AG09309 (cell line): Measurements from ENCODE around the gene TM9SF2.

Experiments used
- DNase-seq: peaks from one replicate; pipeline ENCODE4 v3.0.0-alpha.2; 2010; ENCODE audit warnings: low read depth
- H3K4me3 ChIP-seq: 2 replicates; pipeline ENCODE4 v1.5.1; 2011; ENCODE audit warnings: mild to moderate bottlenecking, low read depth, low read length, moderate library complexity; ENCODE audit not compliant: control insufficient read depth
- CTCF ChIP-seq: IDR thresholded peaks from 2 replicates; pipeline ENCODE4 v1.5.1; 2011; ENCODE audit warnings: mild to moderate bottlenecking, low read depth, low read length, inconsistent platforms; ENCODE audit not compliant: insufficient read depth, control insufficient read depth; ENCODE audit errors: missing control alignments

Gene TM9SF2

DNA sequence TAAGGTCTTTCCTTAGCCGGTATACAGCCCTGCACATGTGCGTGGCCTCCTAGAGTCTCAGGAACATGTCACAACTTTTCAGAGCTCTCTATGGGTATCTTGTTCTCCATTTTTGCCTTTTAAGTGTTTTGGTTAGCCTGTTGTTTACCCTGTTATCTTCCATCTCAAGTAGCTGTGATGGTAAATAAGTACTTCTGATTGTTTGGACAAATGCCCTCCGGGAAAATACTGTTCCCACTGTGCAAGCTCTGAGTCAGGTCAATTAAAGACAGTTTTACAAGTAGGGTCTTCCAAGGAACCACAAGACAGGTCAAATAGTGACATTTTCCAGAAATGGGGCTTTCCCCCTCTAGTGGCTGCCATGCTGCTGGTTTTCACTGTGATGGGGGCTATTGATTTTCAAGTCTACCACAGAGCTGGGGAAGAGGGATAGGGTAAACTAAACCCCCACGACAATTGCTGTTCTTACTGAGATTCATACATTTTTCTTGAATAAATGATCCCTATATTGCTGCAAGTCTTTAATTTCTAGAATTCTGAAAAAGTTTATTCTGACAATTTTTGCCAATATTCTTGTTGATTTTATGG is 109.5 kb downstream of the TM9SF2 start:
- no peak for DNase-seq
- TF ChIP-seq CTCF, result peak; percentile 11
- no peak overlapping the region for H3K4me3 ChIP-seq
